ENCODE measurements around the gene CERCAM.
A peak's percentile ranks its signal among the peaks of the same experiment; 100 is the strongest.

The CERCAM gene

GRCh38 chr9:128416432-128417019 lies 4.1 kb upstream of the CERCAM start:
- Histone ChIP-seq H4K91ac (ENCODE audit: low read length) (no peak overlapping the region), H2AFZ (ENCODE audit: low read depth, low read length) (no peak overlapping the region), H2BK5ac (ENCODE audit: low read depth, low read length, poor library complexity, severe bottlenecking) (no peak overlapping the region), H3K18ac (ENCODE audit: low read depth in 1 of 2, low read length in 2 of 2) (no peak overlapping the region), H3K4me3 (ENCODE audit: insufficient read depth in 1 of 2, low read depth in 1 of 2, low read length in 2 of 2) (no peak overlapping the region), H2BK15ac (ENCODE audit: low read depth, poor library complexity, severe bottlenecking) (no peak overlapping the region), H3K4me2 (ENCODE audit: low read length, poor library complexity, severe bottlenecking) (no peak overlapping the region), H3K4ac (ENCODE audit: low read depth in 1 of 2, low read length in 2 of 2) (no peak overlapping the region), H2BK120ac (ENCODE audit: low read depth, low read length) (no peak overlapping the region), H3K36me3 (ENCODE audit: control insufficient read depth in 1 of 2, insufficient read depth in 2 of 2, low read depth in 1 of 2, low read length in 2 of 2) (no peaks in the 10 kb centered on the region), H4K8ac (ENCODE audit: low read length) (no peak overlapping the region), H3K14ac (ENCODE audit: low read length in 2 of 2) (no peak overlapping the region), H3K27ac (ENCODE audit: low read length, poor library complexity, severe bottlenecking) (no peak overlapping the region), H3K4me1 (ENCODE audit: control insufficient read depth, insufficient read depth, low read depth, low read length) (peaks cover 21% of the 10 kb centered on the region), H2BK12ac (ENCODE audit: low read length in 2 of 2) (no peak overlapping the region), H3K23ac (ENCODE audit: low read length in 2 of 2) (no peak overlapping the region), H3K9me3 (ENCODE audit: control insufficient read depth, low read length) (no peaks in the 10 kb centered on the region), H3K9ac (ENCODE audit: low read length) (no peak overlapping the region), H2AK5ac (ENCODE audit: low read length, severe bottlenecking) (no peak overlapping the region), H3K27me3 (ENCODE audit: control insufficient read depth in 1 of 2, insufficient read depth in 1 of 2, low read length in 2 of 2) (peaks cover 36 to 68% of the 10 kb centered on the region in 2 experiments), H3K79me1 (replicated peaks; ENCODE audit: low read length, poor library complexity, severe bottlenecking) (peaks cover 8% of the 10 kb centered on the region)
- DNase-seq: no peak
- WGBS: 79% methylated on average over 5 of the region's 6 CpGs

GRCh38 chr9:128419061-128419925 lies 1.4 kb upstream of the CERCAM start:
- WGBS: 49% methylated on average over 28 of the region's 28 CpGs
- DNase-seq: peak; percentile 32

GRCh38 chr9:128420060-128420650 lies 502 bp upstream of the CERCAM start:
- Histone ChIP-seq H3K18ac (ENCODE audit: low read depth in 1 of 2, low read length in 2 of 2) (peak overlapping the region; percentile 85 to 89), H2BK5ac (ENCODE audit: low read depth, low read length, poor library complexity, severe bottlenecking) (no peak overlapping the region), H3K9ac (ENCODE audit: low read length) (peak overlapping the region; percentile 75), H3K9me3 (ENCODE audit: control insufficient read depth, low read length) (no peaks in the 10 kb centered on the region), H4K91ac (ENCODE audit: low read length) (peak overlapping the region; percentile 29), H3K27ac (ENCODE audit: low read length, poor library complexity, severe bottlenecking) (no peak overlapping the region), H3K23ac (ENCODE audit: low read length in 2 of 2) (peak overlapping the region in 1 of 2 experiments; percentile 28), H3K4ac (ENCODE audit: low read depth in 1 of 2, low read length in 2 of 2) (peak overlapping the region; percentile 77 to 88), H3K27me3 (ENCODE audit: control insufficient read depth in 1 of 2, insufficient read depth in 1 of 2, low read length in 2 of 2) (peaks cover 12 to 34% of the 10 kb centered on the region in 2 experiments), H2BK12ac (ENCODE audit: low read length in 2 of 2) (peak overlapping the region in 1 of 2 experiments; percentile 55), H3K4me2 (ENCODE audit: low read length, poor library complexity, severe bottlenecking) (peak overlapping the region; percentile 97), H3K79me1 (replicated peaks; ENCODE audit: low read length, poor library complexity, severe bottlenecking) (peaks cover 14% of the 10 kb centered on the region), H2BK15ac (ENCODE audit: low read depth, poor library complexity, severe bottlenecking) (peak overlapping the region; percentile 78), H2AK5ac (ENCODE audit: low read length, severe bottlenecking) (no peak overlapping the region), H3K36me3 (ENCODE audit: control insufficient read depth in 1 of 2, insufficient read depth in 2 of 2, low read depth in 1 of 2, low read length in 2 of 2) (peaks cover 19 to 21% of the 10 kb centered on the region in 2 experiments), H3K14ac (ENCODE audit: low read length in 2 of 2) (peak overlapping the region in 1 of 2 experiments; percentile 76), H2BK120ac (ENCODE audit: low read depth, low read length) (peak overlapping the region; percentile 40), H2AFZ (ENCODE audit: low read depth, low read length) (peak overlapping the region; percentile 83), H4K8ac (ENCODE audit: low read length) (peak overlapping the region; percentile 91), H3K4me3 (ENCODE audit: insufficient read depth in 1 of 2, low read depth in 1 of 2, low read length in 2 of 2) (peak overlapping the region; percentile 71 to 95), H3K4me1 (ENCODE audit: control insufficient read depth, insufficient read depth, low read depth, low read length) (peaks cover 23% of the 10 kb centered on the region)
- peak; percentile 77 for DNase-seq
- under 1% methylated on average over 51 of the region's 59 CpGs for WGBS

More at GRCh38 chr9:128419061-128419925, 1.4 kb upstream of the CERCAM start:
- Histone ChIP-seq H3K36me3 (ENCODE audit: control insufficient read depth in 1 of 2, insufficient read depth in 2 of 2, low read depth in 1 of 2, low read length in 2 of 2) (peaks cover 13 to 17% of the 10 kb centered on the region in 2 experiments), H3K4me1 (ENCODE audit: control insufficient read depth, insufficient read depth, low read depth, low read length) (peaks cover 23% of the 10 kb centered on the region), H2AK5ac (ENCODE audit: low read length, severe bottlenecking) (no peak overlapping the region), H3K18ac (ENCODE audit: low read depth in 1 of 2, low read length in 2 of 2) (peak overlapping the region in 1 of 2 experiments; percentile 48), H2AFZ (ENCODE audit: low read depth, low read length) (no peak overlapping the region), H3K4me2 (ENCODE audit: low read length, poor library complexity, severe bottlenecking) (no peak overlapping the region), H3K79me1 (replicated peaks; ENCODE audit: low read length, poor library complexity, severe bottlenecking) (peaks cover 14% of the 10 kb centered on the region), H4K91ac (ENCODE audit: low read length) (no peak overlapping the region), H3K4ac (ENCODE audit: low read depth in 1 of 2, low read length in 2 of 2) (no peak overlapping the region), H2BK5ac (ENCODE audit: low read depth, low read length, poor library complexity, severe bottlenecking) (no peak overlapping the region), H3K23ac (ENCODE audit: low read length in 2 of 2) (no peak overlapping the region), H3K14ac (ENCODE audit: low read length in 2 of 2) (no peak overlapping the region), H3K27me3 (ENCODE audit: control insufficient read depth in 1 of 2, insufficient read depth in 1 of 2, low read length in 2 of 2) (peaks cover 20 to 42% of the 10 kb centered on the region in 2 experiments), H3K27ac (ENCODE audit: low read length, poor library complexity, severe bottlenecking) (no peak overlapping the region), H2BK12ac (ENCODE audit: low read length in 2 of 2) (peak overlapping the region in 1 of 2 experiments; percentile 4), H2BK120ac (ENCODE audit: low read depth, low read length) (no peak overlapping the region), H3K9me3 (ENCODE audit: control insufficient read depth, low read length) (no peaks in the 10 kb centered on the region), H4K8ac (ENCODE audit: low read length) (no peak overlapping the region), H3K9ac (ENCODE audit: low read length) (peak overlapping the region; percentile 75), H3K4me3 (ENCODE audit: insufficient read depth in 1 of 2, low read depth in 1 of 2, low read length in 2 of 2) (peak overlapping the region in 1 of 2 experiments; percentile 95), H2BK15ac (ENCODE audit: low read depth, poor library complexity, severe bottlenecking) (no peak overlapping the region)
